NCI-H128 (cell line): Measurements from ENCODE around the gene NTM.

Source experiments
- DNase-seq: peaks from one replicate; lab custom pipeline; 2025; ENCODE audit not compliant: unreplicated experiment; lab: John Stamatoyannopoulos, UW

NTM gene

GRCh38 chr11:131682373-131683015 is 312.1 kb downstream of the NTM start:
- DNase-seq = no peak

- no peak for DNase-seq
These were observed 312.7 kb downstream of the NTM start for GRCh38 chr11:131683131-131683530.

- DNase-seq = no peak
These were observed 313.3 kb downstream of the NTM start for GRCh38 chr11:131683666-131684065.

GRCh38 chr11:131684111-131685060 is 314.0 kb downstream of the NTM start:
- DNase-seq = no peak

- no peak for DNase-seq
These were observed 314.8 kb downstream of the NTM start for GRCh38 chr11:131685206-131685605.

GRCh38 chr11:131685906-131686305 is 315.5 kb downstream of the NTM start:
- no peak for DNase-seq

GRCh38 chr11:131686836-131687235 is 316.4 kb downstream of the NTM start:
- no peak for DNase-seq

- DNase-seq = no peak
These were observed 317.1 kb downstream of the NTM start for GRCh38 chr11:131687291-131688047.

- DNase-seq = no peak
These were observed 317.8 kb downstream of the NTM start for GRCh38 chr11:131688048-131688693.

GRCh38 chr11:131689049-131689925 is 318.9 kb downstream of the NTM start:
- no peak for DNase-seq

GRCh38 chr11:131690362-131690761 is 319.9 kb downstream of the NTM start:
- no peak for DNase-seq

- no peak for DNase-seq
These were observed 320.4 kb downstream of the NTM start for GRCh38 chr11:131690776-131691175.

GRCh38 chr11:131691181-131692041 is 321.0 kb downstream of the NTM start:
- DNase-seq = no peak

GRCh38 chr11:131692151-131692550 is 321.7 kb downstream of the NTM start:
- no peak for DNase-seq

- DNase-seq = no peak
These were observed 322.5 kb downstream of the NTM start for GRCh38 chr11:131692961-131693360.

- DNase-seq = no peak
These were observed 323.3 kb downstream of the NTM start for GRCh38 chr11:131693756-131694155.

GRCh38 chr11:131694526-131695424 is 324.4 kb downstream of the NTM start:
- DNase-seq = no peak

GRCh38 chr11:131695889-131696429 is 325.5 kb downstream of the NTM start:
- no peak for DNase-seq
